ENCODE data around the gene NBPF4. TPM values are rescaled to one million over a fixed set of nuclear protein-coding genes. Genes with fewer than 3 reads are reported as not detected.

The NBPF4 gene
- total and polyA plus RNA-seq, 10 of the 15 experiments (the other 5 are each of a cell fraction or from before 2014, with no cell fraction given): not detected

GRCh38 chr1:108182959-108183700, 60.7 kb downstream of the NBPF4 start:
- ChIA-PET POLR2A (no interaction called here), RAD21 (ENCODE audit: unreplicated experiment) (interaction anchor here (0.7 kb wide), 1 partner anchor 402 kb away, joined by 3 read pairs; no protein-coding TSS in a partner anchor), CTCF (interaction anchor here (1.4 kb wide), 1 partner anchor 29 kb away, joined by 3 read pairs; no protein-coding TSS in a partner anchor), SMC1A (ENCODE audit: uncharacterized antibody, unreplicated experiment) (interaction anchor here (1.0 to 3.3 kb wide), 3 partner anchors 13 to 26 kb away, joined by 3 to 14 read pairs (median 3); partner anchors contain the start of gene SLC25A24)
- no peak overlapping the region for H3K9ac ChIP-seq (ENCODE audit: control insufficient read depth, insufficient read depth, low read length)
- no peaks in the 10 kb centered on the region for H3K9me3 ChIP-seq (replicated peaks; ENCODE audit: control insufficient read depth, insufficient read depth, low read length)
- TF ChIP-seq, protein P1, sequence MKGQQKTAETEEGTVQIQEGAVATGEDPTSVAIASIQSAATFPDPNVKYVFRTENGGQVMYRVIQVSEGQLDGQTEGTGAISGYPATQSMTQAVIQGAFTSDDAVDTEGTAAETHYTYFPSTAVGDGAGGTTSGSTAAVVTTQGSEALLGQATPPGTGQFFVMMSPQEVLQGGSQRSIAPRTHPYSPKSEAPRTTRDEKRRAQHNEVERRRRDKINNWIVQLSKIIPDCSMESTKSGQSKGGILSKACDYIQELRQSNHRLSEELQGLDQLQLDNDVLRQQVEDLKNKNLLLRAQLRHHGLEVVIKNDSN (IDR thresholded peaks at IDR 0.05; ENCODE audit: borderline replicate concordance, extremely low read length, insufficient read depth, low read depth, low read length): no peak
- TF ChIP-seq GATAD2B (conservative IDR thresholded peaks at IDR 0.05; ENCODE audit: low read depth): no peak
- no peak for TF ChIP-seq YY1 (IDR thresholded peaks at IDR 0.05; ENCODE audit: low read depth, low read length)
- TF ChIP-seq HCFC1 (IDR thresholded peaks at IDR 0.05; ENCODE audit: low read length): no peak
- TF ChIP-seq SP1 (IDR thresholded peaks at IDR 0.05; ENCODE audit: low read depth, low read length): no peak
- no peak for TF ChIP-seq SIX5 (IDR thresholded peaks at IDR 0.05; ENCODE audit: low read depth, low read length, severe bottlenecking)
- H3K27me3 ChIP-seq (replicated peaks in 1 of 2; ENCODE audit: control insufficient read depth in 2 of 2, insufficient read depth in 2 of 2, low read length in 1 of 2): no peaks in the 10 kb centered on the region
- in situ Hi-C loops (cut with MboI) (no loop called here), intact Hi-C loops (cut with micrococcal nuclease; ENCODE audit: unreplicated experiment) (no loop called here)
- no peaks in the 10 kb centered on the region for H3K36me3 ChIP-seq (ENCODE audit: control insufficient read depth in 2 of 2, insufficient read depth in 2 of 2, low read length in 1 of 2)
- H4K20me1 ChIP-seq (ENCODE audit: control insufficient read depth, insufficient read depth): no peaks in the 10 kb centered on the region
- no peak overlapping the region for H2AFZ ChIP-seq (ENCODE audit: control insufficient read depth, low read depth, low read length)
- no peak overlapping the region for H3K4me3 ChIP-seq
- H3K27ac ChIP-seq (ENCODE audit: control insufficient read depth, insufficient read depth): no peak overlapping the region
- DNase-seq (ENCODE audit: low read depth, low spot score) (no peak), ATAC-seq (no peak), FAIRE-seq (no peak)
- H3K4me2 ChIP-seq (ENCODE audit: control insufficient read depth, insufficient read depth): no peak overlapping the region
- no peaks in the 10 kb centered on the region for H3K4me1 ChIP-seq (ENCODE audit: control insufficient read depth, insufficient read depth, low read length)
- BruUV-seq (replicated peaks): no TSS peak
- no peaks in the 10 kb centered on the region for H3K79me2 ChIP-seq (ENCODE audit: control insufficient read depth, insufficient read depth, low read length)
- 44% methylated on average over 2 of the region's 2 CpGs for WGBS (ENCODE audit: insufficient coverage, insufficient replicate concordance, low lambda C conversion rate, missing lambda C conversion rate)
